NOMO-1 treated with dmso at 0.1 percent for 144 hours (cell line): Measurements from ENCODE around the gene METRNL.
"Not testable (repeated sequence)": the region's sequence is repeated elsewhere in the genome, so short reads cannot be mapped to it uniquely, and the experiment has no call there.

Experiments
- DNase-seq: peaks from one replicate; lab custom pipeline; 2025; ENCODE audit not compliant: unreplicated experiment; lab: John Stamatoyannopoulos, UW

The METRNL gene, protein sequence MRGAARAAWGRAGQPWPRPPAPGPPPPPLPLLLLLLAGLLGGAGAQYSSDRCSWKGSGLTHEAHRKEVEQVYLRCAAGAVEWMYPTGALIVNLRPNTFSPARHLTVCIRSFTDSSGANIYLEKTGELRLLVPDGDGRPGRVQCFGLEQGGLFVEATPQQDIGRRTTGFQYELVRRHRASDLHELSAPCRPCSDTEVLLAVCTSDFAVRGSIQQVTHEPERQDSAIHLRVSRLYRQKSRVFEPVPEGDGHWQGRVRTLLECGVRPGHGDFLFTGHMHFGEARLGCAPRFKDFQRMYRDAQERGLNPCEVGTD

DNA sequence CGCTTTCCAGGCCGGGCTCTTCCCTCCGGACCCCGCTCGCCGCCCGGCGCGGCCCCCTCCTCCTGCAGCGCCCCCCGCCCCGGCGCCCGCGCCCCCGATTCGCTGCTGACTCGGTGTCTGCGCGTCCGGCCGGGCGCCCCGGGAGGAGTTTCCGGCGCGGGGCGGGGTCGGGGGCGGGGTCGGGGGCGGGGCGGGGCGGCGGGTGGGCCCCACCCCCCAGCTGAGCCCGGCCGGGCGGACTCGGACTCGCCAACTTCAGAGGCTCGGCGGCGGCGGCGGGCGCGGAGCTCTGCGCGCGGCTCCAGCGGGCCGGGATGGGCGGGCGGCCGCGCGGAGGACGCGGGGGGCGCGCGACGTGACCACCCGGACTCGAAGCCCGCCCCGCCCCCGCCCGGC lies at the start of gene METRNL:
Gene METRNL, plus strand, starts transcription at position 258 of the 396 bp plus-strand sequence. CDS start 207 bp downstream, outside the sequence.
- no peak for DNase-seq

DNA sequence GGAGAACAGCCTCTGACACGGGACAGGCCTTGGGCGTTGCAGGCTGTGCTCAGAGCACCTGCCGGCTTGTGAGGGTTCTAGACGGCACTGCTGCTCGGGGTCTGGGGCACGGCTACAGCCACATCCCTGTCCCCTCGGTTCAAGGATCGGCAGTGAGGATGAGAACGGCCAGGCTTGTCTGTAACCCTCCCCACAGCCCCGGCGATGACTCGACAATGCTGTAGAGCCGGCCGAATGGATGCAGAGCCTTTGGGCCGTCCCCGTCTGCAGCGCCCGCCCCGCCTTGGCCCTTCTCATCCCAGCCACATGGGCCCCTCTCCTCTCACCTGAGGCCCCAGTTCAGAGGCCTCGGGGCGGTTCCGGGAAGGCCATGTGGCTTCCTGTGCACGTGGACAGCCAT lies 49.0 kb upstream of the METRNL start:
- DNase-seq = no peak

DNA sequence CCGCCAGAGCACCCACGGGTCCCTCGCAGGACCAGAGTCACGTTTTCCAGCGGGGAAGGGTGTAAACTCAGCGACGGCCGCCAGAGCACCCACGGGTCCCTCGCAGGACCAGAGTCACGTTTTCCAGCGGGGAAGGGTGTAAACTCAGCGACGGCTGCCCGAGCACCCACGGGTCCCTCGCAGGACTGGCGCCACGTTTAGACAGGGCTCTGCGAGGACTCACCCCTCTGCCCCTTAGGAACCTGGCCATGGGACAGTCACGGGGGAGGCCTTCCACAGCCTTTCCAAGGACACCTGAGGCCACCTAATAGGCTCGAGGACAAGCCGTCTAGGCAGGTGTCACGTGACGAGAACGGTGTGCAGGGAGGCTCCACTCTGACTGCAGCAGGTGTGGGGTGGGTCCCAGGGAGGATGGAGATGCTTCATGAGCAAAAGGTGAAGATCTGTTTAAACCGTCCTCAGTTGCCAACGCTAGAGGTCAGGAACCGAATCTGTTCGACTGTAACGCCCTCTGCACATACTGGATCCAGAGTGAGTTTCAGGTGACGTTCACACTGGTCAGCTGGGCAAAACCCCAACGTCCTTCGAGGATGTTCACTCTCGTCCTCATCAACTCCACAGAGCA lies 48.0 kb upstream of the METRNL start:
- DNase-seq = no peak

DNA sequence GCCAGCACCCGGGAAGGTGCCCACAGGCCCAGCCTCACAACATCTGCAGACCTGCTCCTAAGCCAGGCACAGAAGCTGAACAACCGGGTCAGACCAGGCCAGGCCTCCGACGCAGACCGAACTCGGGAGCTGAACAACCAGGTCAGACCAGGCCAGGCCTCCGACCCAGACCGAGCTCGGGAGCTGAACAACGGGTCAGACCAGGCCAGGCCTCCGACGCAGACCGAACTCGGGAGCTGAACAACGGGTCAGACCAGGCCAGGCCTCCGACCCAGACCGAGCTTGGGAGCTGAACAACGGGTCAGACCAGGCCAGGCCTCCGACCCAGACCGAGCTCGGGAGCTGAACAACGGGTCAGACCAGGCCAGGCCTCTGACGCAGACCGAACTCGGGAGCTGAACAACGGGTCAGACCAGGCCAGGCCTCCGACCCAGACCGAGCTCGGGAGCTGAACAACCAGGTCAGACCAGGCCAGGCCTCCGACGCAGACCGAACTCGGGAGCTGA lies 47.4 kb upstream of the METRNL start:
- not testable (repeated sequence) for DNase-seq

DNA sequence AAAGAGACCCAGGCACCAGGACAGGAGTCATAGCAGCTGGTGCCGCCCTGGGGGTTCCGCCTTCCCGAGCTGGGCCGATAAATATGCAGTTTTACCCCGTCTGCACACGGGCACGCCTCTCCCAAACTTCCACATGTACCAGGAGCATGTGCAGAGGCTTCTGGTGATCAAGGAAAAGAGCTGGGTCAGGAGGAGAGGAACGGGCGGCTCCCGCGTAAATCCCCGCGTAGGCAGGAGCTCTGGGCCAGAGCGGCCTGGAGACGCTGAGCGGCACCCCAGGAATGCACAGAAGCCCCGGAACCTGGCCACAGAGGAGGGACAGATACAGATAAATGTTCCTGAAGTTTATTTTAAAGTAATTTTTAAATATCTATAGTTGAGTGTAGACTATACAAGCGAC lies 46.6 kb upstream of the METRNL start:
- no peak for DNase-seq

DNA sequence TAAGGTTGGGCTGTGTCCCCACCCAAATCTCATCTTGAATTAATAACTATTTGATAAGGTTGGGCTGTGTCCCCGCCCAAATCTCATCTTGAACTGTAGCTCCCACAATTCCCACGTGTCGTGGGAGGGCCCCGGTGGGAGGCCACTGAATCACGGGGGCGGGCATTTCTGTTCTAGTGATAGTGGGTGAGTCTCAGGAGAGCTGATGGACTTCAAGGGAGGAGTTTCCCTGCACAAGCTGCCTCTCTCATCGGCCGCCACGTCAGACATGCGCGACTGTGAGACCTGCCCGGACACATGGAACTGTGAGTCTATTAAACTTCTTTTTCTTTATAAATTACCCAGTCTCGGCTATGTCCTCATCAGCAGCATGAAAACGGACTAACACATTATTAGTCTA lies 44.9 kb upstream of the METRNL start:
- no peak for DNase-seq

DNA sequence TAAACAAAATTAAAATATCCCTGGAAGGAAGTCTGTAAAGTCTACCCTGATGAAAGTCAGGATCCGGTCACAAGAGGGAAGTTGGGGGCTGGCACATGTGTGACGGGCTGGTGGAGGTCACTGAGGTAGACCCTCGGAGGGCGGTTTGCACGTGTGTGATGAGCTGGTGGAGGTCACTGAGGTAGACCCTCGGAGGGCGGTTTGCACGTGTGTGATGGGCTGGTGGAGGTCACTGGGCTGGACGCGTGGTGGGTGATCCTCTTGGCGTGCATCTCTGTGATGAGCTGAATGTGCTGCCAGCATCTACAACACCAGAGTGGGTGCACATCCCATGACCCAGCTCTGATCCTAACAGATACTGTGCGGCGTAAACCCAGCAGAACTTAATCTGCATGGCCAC lies 43.7 kb upstream of the METRNL start:
- DNase-seq = no peak

DNA sequence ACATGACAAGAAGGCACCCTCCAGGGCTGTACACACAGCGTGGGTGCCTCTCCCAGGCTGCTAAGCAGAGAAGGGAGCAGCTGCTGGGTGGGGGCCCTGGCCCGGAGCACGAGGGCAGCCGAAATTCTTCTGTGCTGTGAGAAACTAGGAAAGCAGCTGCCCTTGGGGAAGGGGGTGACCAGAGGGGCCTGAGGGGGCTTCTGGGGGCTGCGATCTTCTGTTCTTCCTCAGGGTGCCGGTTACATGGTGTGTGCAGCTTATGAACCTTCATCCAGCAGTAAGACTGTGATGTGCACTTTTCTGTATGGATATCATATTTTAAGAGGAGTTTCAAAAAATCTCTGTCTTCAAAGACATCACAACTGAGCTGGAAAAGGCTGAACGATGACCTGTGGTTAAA lies 43.2 kb upstream of the METRNL start:
- DNase-seq = no peak

DNA sequence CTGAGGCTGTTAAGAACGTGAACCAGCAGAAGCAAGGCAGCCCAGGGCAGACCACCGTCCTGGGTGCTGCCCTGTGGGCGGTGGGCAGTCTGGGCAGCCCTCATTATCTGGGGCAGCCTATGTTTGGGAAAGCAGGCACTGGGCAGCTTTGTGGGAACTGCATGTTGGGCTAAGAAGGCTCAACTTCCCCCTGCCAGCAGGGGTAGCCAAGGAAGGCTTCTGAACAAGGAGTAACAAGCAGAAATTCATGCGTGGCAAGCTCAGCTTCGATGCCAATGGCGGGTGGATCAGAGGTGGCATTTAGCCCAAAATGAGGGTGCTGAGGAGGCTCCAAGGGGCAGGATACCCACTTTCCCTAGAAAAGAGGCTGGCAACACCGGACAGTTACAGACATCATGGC lies 42.7 kb upstream of the METRNL start:
- DNase-seq = no peak

DNA sequence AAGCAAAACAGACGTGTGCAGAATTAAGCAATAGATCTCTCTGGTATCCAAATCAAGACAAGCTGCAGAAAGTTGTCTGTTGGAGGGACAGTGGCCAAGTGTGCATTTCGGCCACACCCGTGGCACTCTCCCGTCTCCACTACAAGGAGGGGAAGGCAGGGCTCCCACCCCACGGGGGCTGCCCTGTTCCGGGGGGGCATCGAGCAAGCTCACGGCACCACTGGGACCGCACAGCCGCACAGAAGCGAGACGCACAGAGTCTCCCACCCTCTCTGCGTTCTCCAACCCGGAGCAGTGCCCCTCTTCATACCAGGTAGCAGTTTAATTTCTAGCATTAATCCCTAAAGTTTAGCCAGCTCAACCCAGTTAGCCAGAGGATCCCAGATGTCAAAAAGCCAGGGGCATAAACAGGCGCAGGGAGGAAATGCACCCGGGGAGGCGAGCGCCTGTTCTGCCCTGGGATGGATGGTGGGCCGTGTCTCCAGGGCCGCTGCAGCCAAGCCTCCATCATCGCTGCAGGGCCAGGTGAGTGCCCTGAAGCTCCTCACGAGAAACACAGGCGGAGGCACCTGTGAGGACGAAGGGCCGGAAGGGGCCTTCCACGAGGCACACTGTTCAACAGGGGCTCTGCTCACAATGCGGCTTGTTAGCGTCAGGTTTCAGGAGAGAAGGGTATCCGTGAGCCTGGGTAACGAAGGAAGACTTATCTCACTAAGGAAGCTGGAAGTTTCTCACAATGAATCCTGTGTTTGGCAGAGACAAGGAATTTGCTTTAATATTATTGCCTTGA lies 42.1 kb upstream of the METRNL start:
- DNase-seq = no peak

DNA sequence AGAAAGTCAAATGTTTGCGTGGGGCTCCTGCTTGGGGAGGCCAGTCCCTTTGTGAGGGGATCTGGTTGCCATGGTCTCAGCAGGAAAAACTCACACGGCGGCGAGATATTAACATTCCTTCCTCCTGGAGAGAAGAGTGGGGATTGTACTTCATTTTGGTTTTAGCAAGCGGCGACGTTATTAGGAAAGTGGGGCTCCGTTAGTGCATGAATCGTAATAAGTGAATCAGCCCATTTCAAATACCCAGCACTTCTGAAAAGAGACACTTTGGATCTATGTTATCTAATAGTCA lies 41.6 kb upstream of the METRNL start:
- DNase-seq = no peak

DNA sequence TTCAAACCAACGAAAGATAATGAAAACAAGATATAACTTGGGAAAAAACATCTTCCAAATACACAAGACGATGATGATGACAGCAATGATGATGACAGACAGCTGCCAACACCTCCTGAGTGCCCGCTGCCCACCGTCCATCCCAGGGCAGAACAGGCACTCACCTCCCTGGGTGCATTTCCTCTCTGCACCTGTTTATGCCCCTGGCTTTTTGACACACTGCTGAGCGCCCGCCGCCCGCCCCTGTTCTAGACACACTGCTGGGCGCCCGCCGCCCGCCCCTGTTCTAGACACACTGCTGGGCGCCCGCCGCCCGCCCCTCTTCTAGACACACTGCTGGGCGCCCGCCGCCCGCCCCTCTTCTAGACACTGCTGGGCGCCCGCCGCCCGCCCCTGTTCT lies 40.4 kb upstream of the METRNL start:
- DNase-seq = not testable (repeated sequence)

DNA sequence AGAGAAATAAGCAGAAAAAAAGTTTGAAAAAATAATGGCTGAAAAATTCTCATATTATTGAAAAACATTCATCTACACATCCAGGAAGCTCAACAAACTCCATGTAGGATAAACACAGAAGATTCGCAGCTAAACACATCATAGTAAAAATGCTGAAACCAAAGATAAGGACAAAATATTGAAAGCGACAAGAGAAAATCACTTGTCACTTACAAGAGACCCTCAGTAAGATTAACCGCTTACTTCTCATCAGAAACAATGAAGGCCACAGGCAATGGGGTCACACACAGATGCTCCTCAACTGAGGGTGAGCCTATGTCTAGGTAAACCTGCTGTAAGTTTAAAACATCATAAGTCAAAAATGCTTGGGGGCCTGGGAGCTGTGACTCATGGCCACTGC lies 38.1 kb upstream of the METRNL start:
- DNase-seq = no peak

DNA sequence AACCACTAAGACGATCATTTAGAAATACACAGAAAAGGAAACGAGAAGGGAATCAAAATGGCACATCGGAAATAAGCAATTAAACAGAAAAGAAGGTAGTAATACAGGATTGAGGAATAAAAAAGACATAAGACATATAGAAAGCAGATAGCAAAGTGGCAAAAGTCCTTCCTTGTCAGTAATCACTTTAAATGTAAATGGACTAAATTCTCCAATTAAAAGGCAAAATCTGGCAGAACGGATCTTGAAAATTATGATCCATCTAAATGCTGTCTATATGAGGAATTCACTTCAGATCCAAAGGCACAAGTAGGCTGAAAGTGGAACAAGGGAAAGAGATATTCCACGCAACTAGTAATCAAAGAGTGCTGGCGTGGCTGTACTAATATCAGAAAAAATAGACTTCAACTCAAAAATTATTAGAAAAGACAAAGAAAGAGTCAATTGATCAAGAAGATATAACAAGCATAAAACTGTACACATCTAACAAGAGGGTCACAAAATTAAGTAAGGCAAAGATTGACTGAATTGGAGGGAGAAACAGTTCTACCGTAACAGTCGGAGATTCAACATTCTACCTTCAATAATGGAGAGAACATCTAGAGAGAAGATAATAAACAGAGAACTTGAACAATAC lies 36.8 kb upstream of the METRNL start:
- DNase-seq = no peak

DNA sequence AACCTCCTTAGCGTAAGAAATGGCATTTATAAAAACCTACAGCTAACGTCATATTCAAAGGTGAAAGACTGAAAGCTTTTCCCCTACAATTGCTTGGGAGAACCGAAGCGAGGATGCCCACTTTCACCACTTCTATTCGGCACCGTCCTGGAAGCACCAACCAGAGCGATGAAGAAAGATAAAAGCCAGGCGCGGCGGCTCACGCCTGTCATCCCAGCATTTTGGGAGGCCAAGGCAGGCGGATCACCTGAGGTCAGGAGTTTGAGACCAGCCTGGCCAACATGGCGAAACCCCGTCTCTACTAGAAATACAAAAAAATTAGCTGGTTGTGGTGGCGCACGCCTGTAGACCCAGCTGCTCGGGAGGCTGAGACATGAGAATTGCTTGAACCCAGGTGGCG lies 34.9 kb upstream of the METRNL start:
- not testable (repeated sequence) for DNase-seq

DNA sequence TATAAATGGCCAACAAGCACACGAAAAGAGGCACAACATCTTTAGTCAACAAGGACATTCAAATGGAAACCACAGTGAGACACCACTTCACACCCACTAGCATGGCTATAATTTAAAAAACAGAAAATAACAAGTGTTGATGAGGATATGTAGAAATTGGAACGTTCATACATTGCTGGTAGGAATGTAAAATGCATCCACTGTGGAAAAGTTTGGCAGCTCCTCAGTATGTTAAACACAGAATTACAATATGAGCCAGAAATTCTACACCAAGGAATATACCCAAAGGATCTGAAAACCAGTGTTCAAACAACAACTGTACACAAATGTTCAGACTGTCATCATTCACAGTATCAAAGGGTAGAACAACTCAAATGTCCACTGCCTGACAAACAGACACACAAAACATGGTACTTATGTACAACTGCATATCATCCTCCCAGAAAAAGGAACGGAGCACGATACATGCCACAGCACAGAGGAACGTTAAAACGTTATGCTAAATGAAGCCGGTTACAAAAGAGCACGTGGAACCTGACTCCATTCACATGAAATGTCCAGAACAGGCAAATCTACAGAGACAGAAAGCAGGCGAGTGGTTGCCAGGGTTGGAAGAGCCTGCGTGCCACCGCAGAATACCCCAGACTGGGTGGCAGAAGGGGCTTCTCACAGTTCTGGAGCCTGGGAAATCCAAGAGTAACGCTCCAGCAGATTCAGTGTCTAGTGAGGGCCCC lies 32.8 kb upstream of the METRNL start:
- DNase-seq = no peak

DNA sequence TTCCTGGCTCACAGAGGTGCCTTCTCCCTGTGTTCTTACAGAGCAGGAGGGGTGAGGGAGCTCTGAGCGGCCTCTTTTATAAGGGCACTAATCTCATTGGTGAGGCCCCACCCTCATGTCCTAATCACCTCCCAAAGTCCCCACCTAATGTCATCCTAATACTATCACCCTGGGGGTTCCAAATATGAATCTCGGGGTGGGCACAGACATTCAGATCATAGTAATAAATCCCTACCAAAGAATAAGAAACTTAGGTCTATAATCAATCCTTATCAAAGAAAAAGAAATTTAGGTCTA lies 32.3 kb upstream of the METRNL start:
- no peak for DNase-seq

DNA sequence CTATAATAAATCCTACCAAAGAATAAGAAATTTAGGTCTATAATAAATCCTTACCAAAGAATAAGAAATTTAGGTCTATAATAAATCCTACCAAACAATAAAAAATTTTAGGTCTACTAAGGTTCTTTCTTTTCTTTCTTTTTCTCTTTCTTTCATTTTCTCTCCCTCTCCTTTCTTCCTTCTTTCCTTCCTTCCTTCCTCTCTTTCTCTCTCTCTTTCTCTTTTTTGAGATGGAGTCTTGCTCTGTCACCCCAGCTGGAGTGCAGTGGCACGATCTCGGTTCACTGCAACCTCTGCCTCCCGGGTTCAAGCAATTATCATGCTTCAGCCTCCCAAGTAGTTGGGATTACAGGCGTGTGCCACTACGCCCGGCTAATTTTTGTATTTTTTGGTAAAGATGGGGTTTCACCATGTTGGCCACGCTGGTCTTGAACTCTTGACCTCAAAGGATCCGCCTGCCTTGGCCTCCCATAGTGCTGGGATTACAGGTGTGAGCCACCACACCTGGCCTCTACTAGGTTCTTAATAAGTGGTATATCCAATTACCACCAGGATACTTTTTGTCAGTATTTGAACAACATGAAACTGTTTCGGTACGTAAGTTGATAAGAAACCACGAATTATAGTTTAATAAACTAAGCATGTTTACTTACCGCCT lies 31.5 kb upstream of the METRNL start:
- not testable (repeated sequence) for DNase-seq

DNA sequence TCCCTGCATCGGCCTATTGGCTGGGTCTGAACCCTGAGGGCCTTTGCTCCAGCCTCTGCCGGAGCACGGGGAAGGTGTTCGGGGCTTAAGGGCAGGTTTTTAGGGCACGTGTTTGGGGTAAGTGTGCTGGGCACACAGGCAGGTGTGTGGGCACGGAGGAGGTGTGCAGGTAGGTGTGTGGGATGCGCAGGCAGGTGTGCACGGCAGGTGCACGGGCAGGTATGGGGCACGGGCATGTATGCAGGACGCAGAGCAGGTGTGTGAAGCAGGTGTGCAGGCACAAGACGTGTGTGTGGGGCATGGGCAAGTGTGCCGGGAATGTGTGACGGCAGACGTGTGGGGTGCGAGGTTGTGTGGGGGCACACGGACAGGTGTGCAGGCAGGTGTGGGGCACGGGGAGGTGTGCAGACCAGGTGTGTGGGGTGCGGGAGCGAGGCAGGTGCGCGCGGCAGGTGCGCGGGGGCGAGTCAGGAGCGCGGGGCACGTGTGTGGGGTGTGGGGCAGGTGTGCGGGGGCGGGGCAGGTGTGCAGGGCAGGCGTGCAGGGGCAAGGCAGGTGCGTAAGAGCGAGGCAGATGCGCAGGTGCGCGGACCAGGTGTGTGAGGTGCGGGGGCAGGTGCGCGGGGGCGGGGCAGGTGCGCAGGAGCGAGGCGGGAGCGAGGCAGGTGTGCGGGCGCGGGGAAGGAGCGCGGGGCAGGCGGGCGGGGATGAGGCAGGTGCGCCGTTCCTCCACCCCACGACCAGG lies 28.6 kb upstream of the METRNL start:
- no peak for DNase-seq
